GM12878 (cell line): Measurements from ENCODE around the gene TEX2.

Source experiments
- CTCF ChIP-seq, 3 experiments: IDR thresholded peaks in 2 of 3; conservative IDR thresholded peaks in 1 of 3; 2 replicates each; pipeline ENCODE4 v1.5.1; 2011; ENCODE audit warnings: low read depth in 3 of 3, low read length in 3 of 3, mild to moderate bottlenecking in 3 of 3, control low read depth in 2 of 3, moderate library complexity in 2 of 3, inconsistent platforms in 1 of 3, mixed read lengths in 1 of 3; ENCODE audit not compliant: control insufficient read depth in 2 of 3, insufficient read depth in 1 of 3; ENCODE audit errors: extremely low read depth in 1 of 3
- GABPA ChIP-seq: IDR thresholded peaks from 2 replicates; pipeline ENCODE4 v1.6.1; 2014; ENCODE audit warnings: antibody characterized with exemption, low read depth, mild to moderate bottlenecking, inconsistent platforms
- IRF5 ChIP-seq: fragments of 450-650 bp; IDR thresholded peaks from 2 replicates; pipeline ENCODE4 v1.6.1; 2017; ENCODE audit warnings: borderline replicate concordance
- JUNB ChIP-seq: IDR thresholded peaks from 2 replicates; pipeline ENCODE4 v1.6.1; 2016; ENCODE audit warnings: antibody characterized with exemption, mild to moderate bottlenecking
- RCOR1 ChIP-seq: conservative IDR thresholded peaks from 2 replicates; pipeline ENCODE4 v1.6.1; 2012; ENCODE audit warnings: low read depth, low read length, improper control_type of control experiment
- REST ChIP-seq: IDR thresholded peaks from 2 replicates; pipeline ENCODE4 v1.6.1; 2012; ENCODE audit warnings: mild to moderate bottlenecking, low read depth, low read length
- RFX5 ChIP-seq: IDR thresholded peaks from 2 replicates; pipeline ENCODE4 v1.6.1; 2011; ENCODE audit warnings: low read depth, low read length, improper control_type of control experiment
- TAF1 ChIP-seq: IDR thresholded peaks from 2 replicates; pipeline ENCODE4 v1.6.1; 2011; ENCODE audit warnings: mild to moderate bottlenecking, low read depth, low read length, borderline replicate concordance
- TF ChIP-seq, protein P1 (sequence below): fragments of 450-650 bp; IDR thresholded peaks from 2 replicates; pipeline ENCODE4 v1.6.1; 2017; ENCODE audit warnings: mild to moderate bottlenecking
- TF ChIP-seq, protein P2 (sequence below): IDR thresholded peaks from 2 replicates; pipeline ENCODE4 v1.6.1; 2012; ENCODE audit warnings: low read length, inconsistent platforms

GRCh38 chr17:64270885-64271284, 7.8 kb upstream of the TEX2 start:
- no peak for TF ChIP-seq RFX5
- no peak for TF ChIP-seq RCOR1
- TF ChIP-seq CTCF (IDR thresholded peaks at IDR 0.05 in 2 of 3, conservative IDR thresholded peaks at IDR 0.05 in 1 of 3; ENCODE audit: control insufficient read depth in 2 of 3, extremely low read depth in 1 of 3, insufficient read depth in 1 of 3, low read depth in 3 of 3, low read length in 3 of 3): no peak
- TF ChIP-seq IRF5: no peak
- TF ChIP-seq TAF1: no peak
- TF ChIP-seq, protein P1, sequence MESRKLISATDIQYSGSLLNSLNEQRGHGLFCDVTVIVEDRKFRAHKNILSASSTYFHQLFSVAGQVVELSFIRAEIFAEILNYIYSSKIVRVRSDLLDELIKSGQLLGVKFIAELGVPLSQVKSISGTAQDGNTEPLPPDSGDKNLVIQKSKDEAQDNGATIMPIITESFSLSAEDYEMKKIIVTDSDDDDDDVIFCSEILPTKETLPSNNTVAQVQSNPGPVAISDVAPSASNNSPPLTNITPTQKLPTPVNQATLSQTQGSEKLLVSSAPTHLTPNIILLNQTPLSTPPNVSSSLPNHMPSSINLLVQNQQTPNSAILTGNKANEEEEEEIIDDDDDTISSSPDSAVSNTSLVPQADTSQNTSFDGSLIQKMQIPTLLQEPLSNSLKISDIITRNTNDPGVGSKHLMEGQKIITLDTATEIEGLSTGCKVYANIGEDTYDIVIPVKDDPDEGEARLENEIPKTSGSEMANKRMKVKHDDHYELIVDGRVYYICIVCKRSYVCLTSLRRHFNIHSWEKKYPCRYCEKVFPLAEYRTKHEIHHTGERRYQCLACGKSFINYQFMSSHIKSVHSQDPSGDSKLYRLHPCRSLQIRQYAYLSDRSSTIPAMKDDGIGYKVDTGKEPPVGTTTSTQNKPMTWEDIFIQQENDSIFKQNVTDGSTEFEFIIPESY: no peak
- TF ChIP-seq, protein P2, sequence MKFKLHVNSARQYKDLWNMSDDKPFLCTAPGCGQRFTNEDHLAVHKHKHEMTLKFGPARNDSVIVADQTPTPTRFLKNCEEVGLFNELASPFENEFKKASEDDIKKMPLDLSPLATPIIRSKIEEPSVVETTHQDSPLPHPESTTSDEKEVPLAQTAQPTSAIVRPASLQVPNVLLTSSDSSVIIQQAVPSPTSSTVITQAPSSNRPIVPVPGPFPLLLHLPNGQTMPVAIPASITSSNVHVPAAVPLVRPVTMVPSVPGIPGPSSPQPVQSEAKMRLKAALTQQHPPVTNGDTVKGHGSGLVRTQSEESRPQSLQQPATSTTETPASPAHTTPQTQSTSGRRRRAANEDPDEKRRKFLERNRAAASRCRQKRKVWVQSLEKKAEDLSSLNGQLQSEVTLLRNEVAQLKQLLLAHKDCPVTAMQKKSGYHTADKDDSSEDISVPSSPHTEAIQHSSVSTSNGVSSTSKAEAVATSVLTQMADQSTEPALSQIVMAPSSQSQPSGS: no peak
- no peak for TF ChIP-seq GABPA
- no peak for TF ChIP-seq REST
- TF ChIP-seq JUNB: no peak
